RWPE1 (cell line): ENCODE results near the gene GRID2.

Experiments used
- CTCF ChIA-PET: fragments of 350-600 bp; sonication (Branson Sonifier 250); formaldehyde crosslinking; extraction: SDS; loops from one replicate; lab custom pipeline; 2021; lab: Yijun Ruan, JAX
- POLR2A ChIA-PET: fragments of 400-600 bp; formaldehyde crosslinking; extraction: SDS; loops from one replicate; lab custom pipeline; 2020; ENCODE audit warnings: antibody characterized with exemption; ENCODE audit not compliant: low non-redundant PET; lab: Yijun Ruan, JAX
- DNase-seq: peaks from one replicate; pipeline ENCODE4 v3.0.0; 2012; ENCODE audit warnings: low spot score
- H3K27ac ChIP-seq: fragments of 450-650 bp; 2 replicates; pipeline ENCODE4 v1.5.1; 2017
- TF ChIP-seq, protein P1 (sequence below): fragments of 450-650 bp; conservative IDR thresholded peaks from 2 replicates; pipeline ENCODE4 v1.5.1; 2017; ENCODE audit warnings: low read depth, mild to moderate bottlenecking

GRID2 gene

DNA sequence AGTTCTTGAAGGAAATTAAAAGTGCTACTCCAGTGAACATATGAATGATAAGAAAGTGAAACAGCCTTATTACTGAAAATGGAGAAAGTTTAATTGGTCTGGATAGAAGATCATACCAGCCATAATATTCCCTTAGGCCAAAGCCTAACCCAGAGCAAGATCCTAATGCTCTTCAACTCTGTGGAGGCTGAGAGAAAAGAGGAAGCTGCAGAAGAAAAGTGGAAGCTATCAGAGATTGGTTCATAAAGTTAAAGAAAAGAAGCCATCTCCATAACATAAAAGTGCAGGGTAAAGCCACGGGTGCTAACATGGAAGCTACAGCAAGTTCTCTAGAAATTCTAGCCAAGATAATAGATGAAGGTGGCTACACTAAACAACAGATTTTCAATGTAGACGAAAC is 1439.3 kb downstream of the GRID2 start:
- DNase-seq = no peak
- CTCF ChIA-PET = no interaction called here
- H3K27ac ChIP-seq = no peak overlapping the region
- POLR2A ChIA-PET = no interaction called here
- TF ChIP-seq, protein P1, sequence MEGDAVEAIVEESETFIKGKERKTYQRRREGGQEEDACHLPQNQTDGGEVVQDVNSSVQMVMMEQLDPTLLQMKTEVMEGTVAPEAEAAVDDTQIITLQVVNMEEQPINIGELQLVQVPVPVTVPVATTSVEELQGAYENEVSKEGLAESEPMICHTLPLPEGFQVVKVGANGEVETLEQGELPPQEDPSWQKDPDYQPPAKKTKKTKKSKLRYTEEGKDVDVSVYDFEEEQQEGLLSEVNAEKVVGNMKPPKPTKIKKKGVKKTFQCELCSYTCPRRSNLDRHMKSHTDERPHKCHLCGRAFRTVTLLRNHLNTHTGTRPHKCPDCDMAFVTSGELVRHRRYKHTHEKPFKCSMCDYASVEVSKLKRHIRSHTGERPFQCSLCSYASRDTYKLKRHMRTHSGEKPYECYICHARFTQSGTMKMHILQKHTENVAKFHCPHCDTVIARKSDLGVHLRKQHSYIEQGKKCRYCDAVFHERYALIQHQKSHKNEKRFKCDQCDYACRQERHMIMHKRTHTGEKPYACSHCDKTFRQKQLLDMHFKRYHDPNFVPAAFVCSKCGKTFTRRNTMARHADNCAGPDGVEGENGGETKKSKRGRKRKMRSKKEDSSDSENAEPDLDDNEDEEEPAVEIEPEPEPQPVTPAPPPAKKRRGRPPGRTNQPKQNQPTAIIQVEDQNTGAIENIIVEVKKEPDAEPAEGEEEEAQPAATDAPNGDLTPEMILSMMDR = no peak

DNA sequence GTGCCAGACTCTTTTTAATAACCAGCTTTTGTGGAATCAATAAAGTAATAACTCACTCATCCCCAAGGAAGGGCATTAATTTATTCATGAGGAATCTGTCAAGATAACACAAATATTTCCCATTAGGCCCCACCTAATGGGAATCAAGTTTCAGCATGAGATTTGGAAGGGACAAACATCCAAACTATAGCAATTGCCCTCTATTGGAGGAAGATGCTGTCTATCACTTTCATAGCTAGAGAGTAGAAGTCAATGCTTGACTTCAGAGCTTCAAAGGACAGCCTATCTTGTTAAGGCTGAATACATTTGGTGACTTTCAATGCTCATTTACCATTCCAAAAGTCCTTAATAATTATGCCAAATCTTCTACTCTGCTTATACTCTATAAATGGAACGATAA is 1439.9 kb downstream of the GRID2 start:
- ChIA-PET POLR2A (no interaction called here), CTCF (no interaction called here)
- DNase-seq = no peak
- TF ChIP-seq, protein P1 = no peak
- H3K27ac ChIP-seq = no peak overlapping the region

DNA sequence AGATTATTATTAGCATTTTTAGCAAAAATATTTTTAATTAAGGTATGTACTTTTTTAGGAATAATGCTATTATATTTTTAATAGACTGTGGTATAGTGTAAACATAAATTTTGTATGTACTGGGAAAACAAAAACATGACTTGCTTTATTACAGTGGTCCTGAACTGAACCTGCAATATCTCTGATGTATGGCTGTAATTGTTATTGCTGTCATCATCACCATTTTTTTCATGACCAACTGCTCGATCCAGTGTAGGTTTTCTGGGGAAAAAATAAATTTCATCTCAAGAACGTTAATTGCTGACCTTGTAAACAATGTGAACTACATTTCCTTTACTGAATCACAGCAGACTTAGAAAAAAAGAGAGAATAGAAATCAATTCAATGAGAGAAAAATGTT is 1441.2 kb downstream of the GRID2 start:
- DNase-seq = no peak
- ChIA-PET POLR2A (no interaction called here), CTCF (no interaction called here)
- no peak overlapping the region for H3K27ac ChIP-seq
- TF ChIP-seq, protein P1 = no peak

DNA sequence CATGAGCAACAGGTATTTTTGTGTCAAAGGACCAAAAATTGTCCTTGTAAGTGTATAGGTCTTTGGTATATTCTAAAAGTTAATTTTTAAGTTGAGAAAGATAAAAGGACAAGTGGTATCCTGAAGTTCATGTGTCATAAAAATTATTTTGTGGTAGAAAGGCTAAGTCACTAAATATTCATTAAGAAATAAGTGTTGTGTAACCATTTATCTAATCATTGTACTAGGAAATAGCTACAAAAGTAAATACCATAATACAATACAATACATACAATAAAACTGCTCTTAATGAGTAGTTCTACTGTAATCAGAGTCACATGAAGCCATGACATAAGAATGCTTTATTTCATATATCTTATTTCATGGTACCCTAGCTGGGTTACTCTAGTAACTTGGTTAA is 1442.3 kb downstream of the GRID2 start:
- no peak overlapping the region for H3K27ac ChIP-seq
- no peak for DNase-seq
- POLR2A ChIA-PET = no interaction called here
- CTCF ChIA-PET = interaction anchor here (0.7 kb wide), 1 partner anchor 1176 kb away, joined by 5 read pairs; no protein-coding TSS in a partner anchor
- TF ChIP-seq, protein P1 = no peak

DNA sequence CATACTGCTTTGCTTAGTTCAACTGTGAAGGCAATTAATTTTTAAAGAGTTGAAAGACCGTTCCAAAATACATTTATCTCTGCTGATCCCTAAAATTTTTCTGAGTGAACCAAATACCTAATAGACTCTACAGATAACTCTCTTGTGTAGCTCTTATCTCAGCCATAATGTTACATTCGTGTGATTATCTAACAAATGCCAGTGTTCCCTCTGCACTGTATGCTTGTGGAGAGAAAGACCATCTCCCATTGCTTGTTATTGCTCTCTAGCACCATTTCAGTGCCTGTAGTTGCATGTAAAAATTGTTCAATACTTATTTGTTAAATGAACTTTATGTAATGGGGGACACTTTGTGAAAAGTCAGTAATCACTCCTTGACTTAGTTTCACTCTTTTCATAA is 1443.5 kb downstream of the GRID2 start:
- TF ChIP-seq, protein P1 = no peak
- DNase-seq = no peak
- no peak overlapping the region for H3K27ac ChIP-seq
- CTCF ChIA-PET = no interaction called here
- POLR2A ChIA-PET = no interaction called here

DNA sequence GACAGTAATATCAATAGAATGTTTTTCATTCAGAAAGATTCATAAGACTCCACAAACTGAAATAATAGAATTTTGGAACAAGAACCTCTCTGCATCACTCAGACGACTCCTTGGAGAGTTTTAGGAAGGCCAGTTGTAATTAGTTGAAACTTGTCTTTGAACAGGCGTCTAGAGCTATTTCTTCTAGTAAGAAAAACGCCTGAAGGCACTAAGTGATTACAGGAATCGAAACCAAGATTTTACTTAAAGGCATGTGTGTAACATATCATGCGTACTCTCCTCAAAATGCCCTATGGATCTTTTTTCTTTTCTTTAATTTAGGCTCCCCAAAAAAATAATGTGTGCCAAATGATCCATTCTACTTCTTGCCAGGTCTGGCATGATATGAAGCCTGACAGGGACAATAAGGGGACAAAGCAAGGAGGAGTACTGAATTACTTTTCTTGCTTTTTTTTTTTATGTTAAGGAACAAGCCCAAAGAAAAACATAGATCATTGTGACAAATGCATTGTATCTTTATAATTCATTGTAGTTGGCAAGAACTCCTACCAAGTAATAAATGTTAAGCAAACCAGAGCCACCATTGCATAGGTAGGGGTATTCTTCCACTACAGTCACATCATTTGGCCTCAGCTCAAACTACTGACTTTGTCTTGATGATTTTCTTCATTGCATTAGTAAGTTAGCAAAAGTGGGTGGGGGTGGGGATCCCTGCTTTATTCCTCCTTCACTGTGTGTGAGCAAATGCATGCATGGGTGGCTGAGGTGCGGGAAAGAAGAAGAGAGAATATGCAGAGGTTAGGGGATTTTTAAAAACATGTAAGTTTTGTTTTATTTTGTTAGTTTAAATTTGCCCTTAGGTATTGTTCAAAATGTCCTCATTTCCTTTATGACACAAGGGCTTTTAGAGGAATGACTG is 1444.9 kb downstream of the GRID2 start:
- TF ChIP-seq, protein P1 = no peak
- DNase-seq = no peak
- no peak overlapping the region for H3K27ac ChIP-seq
- ChIA-PET CTCF (no interaction called here), POLR2A (no interaction called here)
